HL-60 (cell line): ENCODE results near the gene CREBL2.

Source experiments
- DNase-seq, 2 experiments: peaks; one replicate each; pipeline ENCODE4 v3.0.0-alpha.2; 2010 to 2020; ENCODE audit warnings: low read depth in 1 of 2, low spot score in 1 of 2
- H3K27ac ChIP-seq: fragments of 250-450 bp; sonication (Bioruptor Pico); replicated peaks from 2 replicates; pipeline ENCODE4 v1.5.1; 2020; ENCODE audit warnings: mild to moderate bottlenecking, moderate library complexity
- H3K27me3 ChIP-seq: fragments of 250-450 bp; sonication (Bioruptor Pico); 2 replicates; pipeline ENCODE4 v1.5.1; 2021; ENCODE audit warnings: mild to moderate bottlenecking, moderate library complexity; ENCODE audit not compliant: insufficient read depth, poor library complexity, severe bottlenecking
- H3K4me3 ChIP-seq: replicated peaks from 2 replicates; pipeline ENCODE4 v1.5.1; 2011; ENCODE audit warnings: mild to moderate bottlenecking, control low read depth, low read length; ENCODE audit not compliant: insufficient read depth
- GABPA ChIP-seq: IDR thresholded peaks from 2 replicates; pipeline ENCODE4 v1.6.1; 2012; ENCODE audit warnings: low read depth
- POLR2AphosphoS5 ChIP-seq: IDR thresholded peaks from 2 replicates; pipeline ENCODE4 v1.6.1; 2012; ENCODE audit warnings: low read depth
- SPI1 ChIP-seq: IDR thresholded peaks from 2 replicates; pipeline ENCODE4 v1.6.1; 2012; ENCODE audit warnings: low read depth, mild to moderate bottlenecking, borderline replicate concordance
- TF ChIP-seq, protein P1 (sequence below): IDR thresholded peaks from 2 replicates; pipeline ENCODE4 v1.6.1; 2012; ENCODE audit warnings: low read depth; ENCODE audit not compliant: insufficient replicate concordance
- TF ChIP-seq, protein P2 (sequence below): IDR thresholded peaks from one replicate; pipeline ENCODE4 v1.5.1; 2011; ENCODE audit warnings: low read length, control low read depth, inconsistent platforms; ENCODE audit not compliant: insufficient read depth

The CREBL2 gene

DNA sequence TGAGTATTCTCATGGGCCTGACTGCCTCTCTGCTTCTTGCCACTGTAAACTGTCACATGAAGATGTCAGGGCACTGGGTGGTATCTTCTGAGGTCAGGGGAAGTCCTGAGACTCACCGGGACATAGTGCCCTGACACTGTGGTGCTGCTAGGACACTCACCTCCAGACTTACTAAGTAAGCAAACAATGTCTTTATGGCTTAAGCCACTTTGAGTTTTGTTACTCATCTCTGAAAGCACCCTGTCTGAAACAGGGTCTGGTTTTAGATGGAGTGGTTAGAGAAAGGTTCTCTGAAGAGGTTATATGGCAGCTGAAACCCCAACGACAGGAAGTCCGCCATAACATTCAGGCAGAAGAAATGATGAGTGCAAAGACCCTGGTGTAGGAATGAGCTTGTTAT is 61.6 kb downstream of the CREBL2 start:
- Histone ChIP-seq H3K27me3 (no peaks in the 10 kb centered on the region), H3K27ac (no peak overlapping the region), H3K4me3 (no peak overlapping the region)
- TF ChIP-seq, protein P1, sequence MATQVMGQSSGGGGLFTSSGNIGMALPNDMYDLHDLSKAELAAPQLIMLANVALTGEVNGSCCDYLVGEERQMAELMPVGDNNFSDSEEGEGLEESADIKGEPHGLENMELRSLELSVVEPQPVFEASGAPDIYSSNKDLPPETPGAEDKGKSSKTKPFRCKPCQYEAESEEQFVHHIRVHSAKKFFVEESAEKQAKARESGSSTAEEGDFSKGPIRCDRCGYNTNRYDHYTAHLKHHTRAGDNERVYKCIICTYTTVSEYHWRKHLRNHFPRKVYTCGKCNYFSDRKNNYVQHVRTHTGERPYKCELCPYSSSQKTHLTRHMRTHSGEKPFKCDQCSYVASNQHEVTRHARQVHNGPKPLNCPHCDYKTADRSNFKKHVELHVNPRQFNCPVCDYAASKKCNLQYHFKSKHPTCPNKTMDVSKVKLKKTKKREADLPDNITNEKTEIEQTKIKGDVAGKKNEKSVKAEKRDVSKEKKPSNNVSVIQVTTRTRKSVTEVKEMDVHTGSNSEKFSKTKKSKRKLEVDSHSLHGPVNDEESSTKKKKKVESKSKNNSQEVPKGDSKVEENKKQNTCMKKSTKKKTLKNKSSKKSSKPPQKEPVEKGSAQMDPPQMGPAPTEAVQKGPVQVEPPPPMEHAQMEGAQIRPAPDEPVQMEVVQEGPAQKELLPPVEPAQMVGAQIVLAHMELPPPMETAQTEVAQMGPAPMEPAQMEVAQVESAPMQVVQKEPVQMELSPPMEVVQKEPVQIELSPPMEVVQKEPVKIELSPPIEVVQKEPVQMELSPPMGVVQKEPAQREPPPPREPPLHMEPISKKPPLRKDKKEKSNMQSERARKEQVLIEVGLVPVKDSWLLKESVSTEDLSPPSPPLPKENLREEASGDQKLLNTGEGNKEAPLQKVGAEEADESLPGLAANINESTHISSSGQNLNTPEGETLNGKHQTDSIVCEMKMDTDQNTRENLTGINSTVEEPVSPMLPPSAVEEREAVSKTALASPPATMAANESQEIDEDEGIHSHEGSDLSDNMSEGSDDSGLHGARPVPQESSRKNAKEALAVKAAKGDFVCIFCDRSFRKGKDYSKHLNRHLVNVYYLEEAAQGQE: no peak
- TF ChIP-seq, protein P2, sequence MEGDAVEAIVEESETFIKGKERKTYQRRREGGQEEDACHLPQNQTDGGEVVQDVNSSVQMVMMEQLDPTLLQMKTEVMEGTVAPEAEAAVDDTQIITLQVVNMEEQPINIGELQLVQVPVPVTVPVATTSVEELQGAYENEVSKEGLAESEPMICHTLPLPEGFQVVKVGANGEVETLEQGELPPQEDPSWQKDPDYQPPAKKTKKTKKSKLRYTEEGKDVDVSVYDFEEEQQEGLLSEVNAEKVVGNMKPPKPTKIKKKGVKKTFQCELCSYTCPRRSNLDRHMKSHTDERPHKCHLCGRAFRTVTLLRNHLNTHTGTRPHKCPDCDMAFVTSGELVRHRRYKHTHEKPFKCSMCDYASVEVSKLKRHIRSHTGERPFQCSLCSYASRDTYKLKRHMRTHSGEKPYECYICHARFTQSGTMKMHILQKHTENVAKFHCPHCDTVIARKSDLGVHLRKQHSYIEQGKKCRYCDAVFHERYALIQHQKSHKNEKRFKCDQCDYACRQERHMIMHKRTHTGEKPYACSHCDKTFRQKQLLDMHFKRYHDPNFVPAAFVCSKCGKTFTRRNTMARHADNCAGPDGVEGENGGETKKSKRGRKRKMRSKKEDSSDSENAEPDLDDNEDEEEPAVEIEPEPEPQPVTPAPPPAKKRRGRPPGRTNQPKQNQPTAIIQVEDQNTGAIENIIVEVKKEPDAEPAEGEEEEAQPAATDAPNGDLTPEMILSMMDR: no peak
- no peak for TF ChIP-seq GABPA
- no peak for TF ChIP-seq POLR2AphosphoS5
- TF ChIP-seq SPI1: no peak
- no peak for DNase-seq

DNA sequence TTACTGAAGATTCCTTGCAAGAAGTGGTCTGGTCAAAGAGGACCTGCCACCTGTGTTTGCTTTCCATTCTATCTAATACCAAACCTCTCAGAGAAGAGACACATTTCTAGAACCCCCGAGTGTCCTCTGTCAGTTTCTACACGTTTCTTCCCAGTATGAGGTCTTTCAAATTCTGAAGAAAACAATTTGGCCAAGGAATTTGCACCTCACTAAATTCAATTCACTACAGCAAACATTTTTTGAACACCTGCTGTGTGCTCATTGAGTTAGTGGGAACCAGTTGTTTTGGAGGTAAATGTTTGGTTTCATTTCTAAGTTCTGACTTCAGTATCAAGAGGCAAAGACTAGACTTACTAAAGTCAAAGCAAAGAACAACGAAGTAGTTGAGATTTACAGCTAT is 64.9 kb downstream of the CREBL2 start:
- Histone ChIP-seq H3K4me3 (no peak overlapping the region), H3K27ac (no peak overlapping the region), H3K27me3 (no peaks in the 10 kb centered on the region)
- TF ChIP-seq, protein P2: no peak
- TF ChIP-seq GABPA (no peak), SPI1 (no peak), POLR2AphosphoS5 (no peak)
- TF ChIP-seq, protein P1: no peak
- DNase-seq: no peak

DNA sequence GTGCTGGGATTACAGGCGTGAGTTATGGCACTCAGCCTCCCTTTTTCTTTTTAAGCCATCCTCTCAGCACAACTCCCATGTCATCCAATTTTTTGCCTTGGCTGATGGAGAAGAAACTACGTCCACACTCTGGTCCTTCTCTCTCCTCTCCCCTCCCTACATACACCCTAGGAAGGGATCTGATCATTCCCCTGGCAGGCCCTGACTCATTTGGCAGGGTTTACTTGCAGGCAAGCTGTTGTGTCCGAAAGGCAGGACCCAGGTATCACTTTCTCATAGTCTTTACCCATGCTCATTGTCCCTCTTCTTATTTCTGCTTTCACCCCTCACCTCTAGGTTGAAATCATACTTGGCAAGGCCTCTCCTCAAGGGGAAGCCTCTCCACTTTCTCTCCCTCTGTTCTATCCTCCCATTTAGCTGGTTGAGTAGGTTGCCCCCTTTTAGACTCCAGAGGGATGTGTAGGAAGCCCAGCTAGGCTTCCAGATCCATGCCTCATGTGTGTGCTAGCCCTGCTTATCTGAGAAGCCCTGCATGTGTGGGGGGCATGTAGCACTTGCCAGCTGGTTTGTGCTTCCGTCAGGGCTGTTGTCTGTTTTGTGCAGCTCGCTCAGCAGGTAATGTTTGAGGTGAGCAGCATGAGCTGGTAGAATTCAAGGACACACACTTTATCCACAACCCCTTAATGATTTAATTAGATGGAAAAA is 69.5 kb downstream of the CREBL2 start:
- H3K27me3 ChIP-seq: no peaks in the 10 kb centered on the region
- DNase-seq: no peak
- H3K27ac ChIP-seq: no peak overlapping the region
- H3K4me3 ChIP-seq: no peak overlapping the region
- TF ChIP-seq POLR2AphosphoS5 (no peak), GABPA (no peak), SPI1 (no peak)
- TF ChIP-seq, protein P1: no peak
